Neuronal stem cell (in vitro differentiated cells): ENCODE measurements around the gene PTX4.

Source experiments
- DNase-seq: peaks from one replicate; pipeline ENCODE4 v3.0.0-alpha.2; 2013; ENCODE audit warnings: low spot score
- H2AFZ ChIP-seq: one replicate; pipeline ENCODE4 v1.6.1; 2013; ENCODE audit warnings: mild to moderate bottlenecking, low read length, inconsistent platforms
- H2AK5ac ChIP-seq: 2 replicates; pipeline ENCODE4 v1.6.1; 2013; ENCODE audit warnings: low read depth, mild to moderate bottlenecking, inconsistent platforms, low read length, moderate library complexity, mixed read lengths
- H2BK120ac ChIP-seq: 2 replicates; pipeline ENCODE4 v1.6.1; 2013; ENCODE audit warnings: low read depth, mild to moderate bottlenecking, inconsistent platforms, low read length, moderate library complexity, mixed read lengths
- H2BK12ac ChIP-seq: one replicate; pipeline ENCODE4 v1.6.1; 2013; ENCODE audit warnings: low read length, inconsistent platforms
- H2BK15ac ChIP-seq: 2 replicates; pipeline ENCODE4 v1.6.1; 2013; ENCODE audit warnings: mild to moderate bottlenecking, low read length, inconsistent platforms, mixed read lengths
- H2BK5ac ChIP-seq: one replicate; pipeline ENCODE4 v1.6.1; 2013; ENCODE audit warnings: inconsistent platforms, mild to moderate bottlenecking, low read length, moderate library complexity
- H3K14ac ChIP-seq: one replicate; pipeline ENCODE4 v1.6.1; 2013; ENCODE audit warnings: low read length, inconsistent platforms
- H3K18ac ChIP-seq: 2 replicates; pipeline ENCODE4 v1.6.1; 2013; ENCODE audit warnings: low read length, inconsistent platforms
- H3K23ac ChIP-seq: 2 replicates; pipeline ENCODE4 v1.6.1; 2013; ENCODE audit warnings: low read depth, mild to moderate bottlenecking, mixed read lengths, low read length, inconsistent platforms; ENCODE audit not compliant: poor library complexity
- H3K27ac ChIP-seq: replicated peaks from 3 replicates; pipeline ENCODE4 v1.5.1; 2013; ENCODE audit warnings: low read length, inconsistent platforms
- H3K27me3 ChIP-seq, 3 experiments: 2 replicates each; pipeline ENCODE4 v1.6.1; 2013; ENCODE audit warnings: low read length in 3 of 3, mild to moderate bottlenecking in 2 of 3, inconsistent platforms in 1 of 3, low read depth in 1 of 3, mixed read lengths in 1 of 3, moderate library complexity in 1 of 3; ENCODE audit not compliant: control insufficient read depth in 3 of 3, insufficient read depth in 3 of 3
- H3K36me3 ChIP-seq, 2 donors: replicated peaks in 1 of 2; 2 replicates each; pipeline ENCODE4 v1.6.1; 2013; ENCODE audit warnings: low read length in 2 of 2; ENCODE audit not compliant: control insufficient read depth in 2 of 2, insufficient read depth in 2 of 2
- H3K4ac ChIP-seq: 2 replicates; pipeline ENCODE4 v1.6.1; 2013; ENCODE audit warnings: inconsistent platforms, mild to moderate bottlenecking, low read length, moderate library complexity
- H3K4me1 ChIP-seq, 2 donors: 1 replicate in 1 of 2; 2 replicates in 1 of 2; pipeline ENCODE4 v1.6.1; 2013; ENCODE audit warnings: low read length in 2 of 2, low read depth in 1 of 2; ENCODE audit not compliant: control insufficient read depth in 2 of 2, insufficient read depth in 1 of 2
- H3K4me2 ChIP-seq: one replicate; pipeline ENCODE4 v1.6.1; 2013; ENCODE audit warnings: mild to moderate bottlenecking, low read length, inconsistent platforms; ENCODE audit not compliant: insufficient read depth, poor library complexity, severe bottlenecking
- H3K4me3 ChIP-seq, 2 donors: 2 replicates each; pipeline ENCODE4 v1.5.1; 2013; ENCODE audit warnings: low read length in 2 of 2, mild to moderate bottlenecking in 2 of 2, inconsistent platforms in 1 of 2, moderate library complexity in 1 of 2
- H3K79me1 ChIP-seq: one replicate; pipeline ENCODE4 v1.6.1; 2013; ENCODE audit warnings: low read depth, mild to moderate bottlenecking, inconsistent platforms, low read length, moderate library complexity
- H3K9ac ChIP-seq: one replicate; pipeline ENCODE4 v1.6.1; 2013; ENCODE audit warnings: mild to moderate bottlenecking, low read depth, low read length, inconsistent platforms; ENCODE audit not compliant: poor library complexity
- H3K9me3 ChIP-seq, 2 donors: replicated peaks in 1 of 2; 2 replicates each; pipeline versions ENCODE3 to v1.6.1; 2013; ENCODE audit warnings: low read length in 2 of 2, mild to moderate bottlenecking in 2 of 2, inconsistent platforms in 1 of 2, low read depth in 1 of 2, mixed read lengths in 1 of 2, moderate library complexity in 1 of 2; ENCODE audit not compliant: control insufficient read depth in 2 of 2, insufficient read depth in 1 of 2
- H4K8ac ChIP-seq: one replicate; pipeline ENCODE4 v1.6.1; 2013; ENCODE audit warnings: low read depth, mild to moderate bottlenecking, inconsistent platforms, low read length, moderate library complexity
- H4K91ac ChIP-seq: one replicate; pipeline ENCODE4 v1.6.1; 2013; ENCODE audit warnings: low read length, low read depth, mild to moderate bottlenecking, inconsistent platforms; ENCODE audit not compliant: poor library complexity
- WGBS, 2 donors: extraction: QIAGEN DNeasy Blood & Tissue Kit; methylation state at CpG; one replicate each; pipeline ENCODE4 v1.1.7; 2013; ENCODE audit warnings: missing lambda C conversion rate in 2 of 2, mixed read lengths in 1 of 2; ENCODE audit not compliant: insufficient read length in 2 of 2, insufficient replicate concordance in 1 of 2; ENCODE audit errors: extremely low coverage in 2 of 2; 5-methylcytosine and 5-hydroxymethylcytosine counted together

Gene PTX4

DNA sequence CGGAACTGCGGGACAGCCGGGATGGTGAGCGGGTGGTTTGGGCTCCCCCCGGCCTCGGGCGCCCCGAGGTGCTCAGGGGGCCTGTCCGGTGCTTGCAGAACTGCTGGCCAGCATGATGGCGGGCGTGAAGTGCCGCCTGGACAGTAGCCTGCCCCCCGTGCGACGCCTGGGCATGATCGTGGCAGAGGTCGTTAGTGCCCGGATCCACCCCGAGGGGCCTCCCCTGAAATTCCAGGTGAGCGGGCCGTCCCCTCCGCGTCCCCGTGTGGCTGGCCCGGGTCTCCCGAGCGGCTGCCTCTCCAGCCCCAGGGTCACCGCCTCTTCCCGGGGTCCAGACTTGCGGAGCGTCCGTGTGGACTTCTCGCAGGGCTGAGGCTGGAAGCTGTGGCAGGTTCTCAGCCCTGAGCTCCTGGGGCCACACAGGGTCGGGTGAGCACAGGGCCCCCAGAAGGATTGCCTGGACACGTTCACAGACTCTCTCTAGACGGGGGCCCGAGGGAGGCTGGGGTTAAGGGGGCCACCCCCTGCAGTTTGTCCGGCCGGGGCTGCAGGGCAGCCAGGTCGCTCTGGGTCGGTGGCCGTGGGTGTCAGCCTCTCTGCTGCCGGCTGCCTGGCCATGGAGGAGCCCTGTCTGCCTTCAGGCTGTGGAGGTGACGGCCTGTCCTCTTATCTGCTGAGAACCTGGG lies 11.9 kb upstream of the PTX4 start:
- Histone ChIP-seq H3K14ac (no peak overlapping the region), H4K8ac (peak overlapping the region; percentile 17), H2AK5ac (no peak overlapping the region), H2BK12ac (no peak overlapping the region), H3K4me2 (no peak overlapping the region), H3K4me1 (no peaks in the 10 kb centered on the region), H3K18ac (no peak overlapping the region), H3K23ac (no peak overlapping the region), H3K9me3 (peaks cover 0 to 3% of the 10 kb centered on the region in 2 donors), H4K91ac (peak overlapping the region; percentile 12), H2BK120ac (no peak overlapping the region), H3K79me1 (peaks cover 8% of the 10 kb centered on the region), H3K4ac (no peak overlapping the region), H3K4me3 (peak overlapping the region in 1 of 2 donors; percentile 41), H3K27ac (no peak overlapping the region), H2BK5ac (no peak overlapping the region), H2BK15ac (no peak overlapping the region), H2AFZ (no peak overlapping the region), H3K9ac (peak overlapping the region; percentile 21), H3K36me3 (peaks cover 42 to 91% of the 10 kb centered on the region in 2 donors), H3K27me3 (no peaks in the 10 kb centered on the region)
- WGBS, 2 donors = no CpG with 5 or more reads among the region's 44 CpGs
- DNase-seq = no peak

DNA sequence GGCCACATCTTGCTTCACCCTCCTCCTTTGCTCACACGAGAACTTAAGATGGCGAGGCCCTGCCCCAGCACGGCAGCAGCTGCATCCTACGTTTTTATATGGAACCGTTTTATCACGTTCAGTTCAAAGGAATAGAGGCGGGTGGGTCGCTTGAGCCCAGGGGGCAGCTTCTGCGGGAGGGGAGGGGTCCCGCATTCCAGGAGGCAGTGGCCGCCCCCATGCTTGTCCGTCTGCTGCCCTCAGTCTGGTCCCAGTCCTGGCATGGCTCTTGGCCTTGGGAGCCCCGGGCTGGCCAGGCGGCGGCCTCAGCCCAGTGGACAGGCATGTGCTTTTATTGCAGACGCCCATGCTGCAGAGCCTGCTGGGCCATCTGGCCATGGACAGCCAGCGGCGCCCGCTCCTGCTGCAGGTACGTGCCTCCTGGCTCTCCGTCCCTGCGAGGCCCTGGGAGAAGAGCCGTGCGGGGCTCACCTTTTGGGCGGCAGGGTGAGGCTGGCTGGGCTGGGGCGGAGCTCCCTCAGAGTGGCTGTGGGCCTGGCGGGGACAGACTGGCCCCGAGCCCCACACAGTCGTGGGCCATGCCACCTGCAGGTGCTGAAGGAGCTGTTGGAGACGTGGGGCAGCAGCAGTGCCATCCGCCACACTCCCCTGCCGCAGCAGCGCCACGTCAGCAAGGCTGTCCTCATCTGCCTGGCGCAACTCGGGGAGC lies 11.2 kb upstream of the PTX4 start:
- Histone ChIP-seq H3K9me3 (peaks cover 0 to 3% of the 10 kb centered on the region in 2 donors), H2BK120ac (no peak overlapping the region), H3K18ac (no peak overlapping the region), H3K9ac (peak overlapping the region; percentile 21), H3K27ac (no peak overlapping the region), H3K27me3 (no peaks in the 10 kb centered on the region), H2BK12ac (no peak overlapping the region), H3K14ac (no peak overlapping the region), H3K4me2 (no peak overlapping the region), H2AK5ac (no peak overlapping the region), H3K4me1 (no peaks in the 10 kb centered on the region), H2BK15ac (no peak overlapping the region), H2AFZ (no peak overlapping the region), H4K91ac (peak overlapping the region; percentile 12), H2BK5ac (no peak overlapping the region), H4K8ac (peak overlapping the region; percentile 17), H3K4ac (no peak overlapping the region), H3K4me3 (peak overlapping the region in 1 of 2 donors; percentile 41), H3K79me1 (peaks cover 12% of the 10 kb centered on the region), H3K36me3 (peaks cover 47 to 91% of the 10 kb centered on the region in 2 donors), H3K23ac (no peak overlapping the region)
- no peak for DNase-seq
- WGBS, 2 donors = no CpG with 5 or more reads among the region's 36 CpGs

- DNase-seq = no peak
- WGBS, 2 donors = no CpG with 5 or more reads among the region's 35 CpGs
- peaks cover 52 to 96% of the 10 kb centered on the region in 2 donors for H3K36me3 ChIP-seq
These were observed 10.3 kb upstream of the PTX4 start for GRCh38 chr16:1498899-1499676.

More at GRCh38 chr16:1498899-1499676, 10.3 kb upstream of the PTX4 start:
- Histone ChIP-seq H3K9me3 (peaks cover 0 to 3% of the 10 kb centered on the region in 2 donors), H2BK12ac (no peak overlapping the region), H2AK5ac (no peak overlapping the region), H3K79me1 (peaks cover 19% of the 10 kb centered on the region), H2AFZ (no peak overlapping the region), H3K4me1 (peaks cover 3 to 5% of the 10 kb centered on the region in 2 donors), H3K27me3 (no peaks in the 10 kb centered on the region), H3K4me3 (no peak overlapping the region), H3K27ac (no peak overlapping the region), H3K9ac (no peak overlapping the region), H3K4me2 (no peak overlapping the region), H2BK5ac (no peak overlapping the region), H3K4ac (no peak overlapping the region), H4K8ac (no peak overlapping the region), H3K18ac (no peak overlapping the region), H4K91ac (no peak overlapping the region), H3K23ac (no peak overlapping the region), H2BK15ac (no peak overlapping the region), H3K14ac (no peak overlapping the region), H2BK120ac (no peak overlapping the region)
